GM20000 (cell line): Measurements from ENCODE around the gene TRANK1.
"Not testable (repeated sequence)": the region's sequence is repeated elsewhere in the genome, so short reads cannot be mapped to it uniquely, and the experiment has no call there.

ENCODE experiments used
- DNase-seq: peaks from one replicate; pipeline ENCODE4 v3.0.0; 2012; ENCODE audit warnings: low spot score
- CTCF ChIP-seq: IDR thresholded peaks from 2 replicates; pipeline ENCODE4 v1.5.1; 2012; ENCODE audit warnings: mild to moderate bottlenecking, control low read depth; ENCODE audit errors: extremely low read depth, missing control alignments

The TRANK1 gene

GRCh38 chr3:36941658-36942057 lies 3.2 kb downstream of the TRANK1 start:
- no peak for TF ChIP-seq CTCF
- DNase-seq, result no peak

GRCh38 chr3:36941162-36941561 lies 3.7 kb downstream of the TRANK1 start:
- no peak for DNase-seq
- TF ChIP-seq CTCF, result no peak

GRCh38 chr3:36937492-36937891 lies 7.4 kb downstream of the TRANK1 start:
- no peak for DNase-seq
- no peak for TF ChIP-seq CTCF

- DNase-seq, result no peak
- TF ChIP-seq CTCF, result no peak
Measured at GRCh38 chr3:36933540-36934296, 11.1 kb downstream of the TRANK1 start.

- not testable (repeated sequence) for DNase-seq
Measured at GRCh38 chr3:36931424-36931823, 13.4 kb downstream of the TRANK1 start.

- no peak for TF ChIP-seq CTCF
- DNase-seq, result no peak
Measured at GRCh38 chr3:36928220-36928619, 16.6 kb downstream of the TRANK1 start.

- TF ChIP-seq CTCF, result no peak
Measured at GRCh38 chr3:36926292-36926897, 18.5 kb downstream of the TRANK1 start.

More at GRCh38 chr3:36926292-36926897, 18.5 kb downstream of the TRANK1 start:
- no peak for DNase-seq
